ENCODE results near the gene RPL7A. TPM values are rescaled to one million over a fixed set of nuclear protein-coding genes. Genes with fewer than 3 reads are reported as not detected.

RPL7A gene
- total and polyA plus RNA-seq, 2 of the 13 experiments (the other 11 are each of a cell fraction or from before 2014, with no cell fraction given): 2,401 to 2,938 TPM

- TF ChIP-seq HIC2 (CRISPR knock-in tag; IDR thresholded peaks at IDR 0.05; ENCODE audit: low read depth) (no peak), FLYWCH1 (CRISPR knock-in tag; IDR thresholded peaks at IDR 0.05) (no peak), RFXANK (CRISPR knock-in tag; IDR thresholded peaks at IDR 0.05) (no peak), POGK (CRISPR knock-in tag; conservative IDR thresholded peaks at IDR 0.05) (no peak), PHF8 (CRISPR knock-in tag; IDR thresholded peaks at IDR 0.05) (no peak), ZFY (CRISPR knock-in tag; IDR thresholded peaks at IDR 0.05) (no peak), KDM5B (CRISPR knock-in tag; IDR thresholded peaks at IDR 0.05; ENCODE audit: borderline replicate concordance) (no peak), KLF11 (CRISPR knock-in tag; IDR thresholded peaks at IDR 0.05) (no peak), CEBPB (IDR thresholded peaks at IDR 0.05; ENCODE audit: borderline replicate concordance, low read depth, low read length) (no peak), ZNF335 (CRISPR knock-in tag; IDR thresholded peaks at IDR 0.05) (no peak), MED8 (CRISPR knock-in tag; IDR thresholded peaks at IDR 0.05; ENCODE audit: insufficient replicate concordance) (no peak)
- TF ChIP-seq, protein P1, sequence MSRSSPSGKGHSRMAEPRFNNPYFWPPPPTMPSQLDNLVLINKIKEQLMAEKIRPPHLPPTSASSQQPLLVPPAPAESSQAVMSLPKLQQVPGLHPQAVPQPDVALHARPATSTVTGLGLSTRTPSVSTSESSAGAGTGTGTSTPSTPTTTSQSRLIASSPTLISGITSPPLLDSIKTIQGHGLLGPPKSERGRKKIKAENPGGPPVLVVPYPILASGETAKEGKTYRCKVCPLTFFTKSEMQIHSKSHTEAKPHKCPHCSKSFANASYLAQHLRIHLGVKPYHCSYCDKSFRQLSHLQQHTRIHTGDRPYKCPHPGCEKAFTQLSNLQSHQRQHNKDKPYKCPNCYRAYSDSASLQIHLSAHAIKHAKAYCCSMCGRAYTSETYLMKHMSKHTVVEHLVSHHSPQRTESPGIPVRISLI (CRISPR knock-in tag; IDR thresholded peaks at IDR 0.05; ENCODE audit: borderline replicate concordance): no peak
- TF ChIP-seq, protein P2, sequence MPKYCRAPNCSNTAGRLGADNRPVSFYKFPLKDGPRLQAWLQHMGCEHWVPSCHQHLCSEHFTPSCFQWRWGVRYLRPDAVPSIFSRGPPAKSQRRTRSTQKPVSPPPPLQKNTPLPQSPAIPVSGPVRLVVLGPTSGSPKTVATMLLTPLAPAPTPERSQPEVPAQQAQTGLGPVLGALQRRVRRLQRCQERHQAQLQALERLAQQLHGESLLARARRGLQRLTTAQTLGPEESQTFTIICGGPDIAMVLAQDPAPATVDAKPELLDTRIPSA (CRISPR knock-in tag; IDR thresholded peaks at IDR 0.05; ENCODE audit: borderline replicate concordance): no peak
- TF ChIP-seq, protein P3, sequence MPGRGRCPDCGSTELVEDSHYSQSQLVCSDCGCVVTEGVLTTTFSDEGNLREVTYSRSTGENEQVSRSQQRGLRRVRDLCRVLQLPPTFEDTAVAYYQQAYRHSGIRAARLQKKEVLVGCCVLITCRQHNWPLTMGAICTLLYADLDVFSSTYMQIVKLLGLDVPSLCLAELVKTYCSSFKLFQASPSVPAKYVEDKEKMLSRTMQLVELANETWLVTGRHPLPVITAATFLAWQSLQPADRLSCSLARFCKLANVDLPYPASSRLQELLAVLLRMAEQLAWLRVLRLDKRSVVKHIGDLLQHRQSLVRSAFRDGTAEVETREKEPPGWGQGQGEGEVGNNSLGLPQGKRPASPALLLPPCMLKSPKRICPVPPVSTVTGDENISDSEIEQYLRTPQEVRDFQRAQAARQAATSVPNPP (CRISPR knock-in tag; IDR thresholded peaks at IDR 0.05): no peak
- TF ChIP-seq, protein P4, sequence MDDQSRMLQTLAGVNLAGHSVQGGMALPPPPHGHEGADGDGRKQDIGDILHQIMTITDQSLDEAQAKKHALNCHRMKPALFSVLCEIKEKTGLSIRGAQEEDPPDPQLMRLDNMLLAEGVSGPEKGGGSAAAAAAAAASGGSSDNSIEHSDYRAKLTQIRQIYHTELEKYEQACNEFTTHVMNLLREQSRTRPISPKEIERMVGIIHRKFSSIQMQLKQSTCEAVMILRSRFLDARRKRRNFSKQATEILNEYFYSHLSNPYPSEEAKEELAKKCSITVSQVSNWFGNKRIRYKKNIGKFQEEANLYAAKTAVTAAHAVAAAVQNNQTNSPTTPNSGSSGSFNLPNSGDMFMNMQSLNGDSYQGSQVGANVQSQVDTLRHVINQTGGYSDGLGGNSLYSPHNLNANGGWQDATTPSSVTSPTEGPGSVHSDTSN (CRISPR knock-in tag; IDR thresholded peaks at IDR 0.05; ENCODE audit: borderline replicate concordance): no peak
- TF ChIP-seq, protein P5, sequence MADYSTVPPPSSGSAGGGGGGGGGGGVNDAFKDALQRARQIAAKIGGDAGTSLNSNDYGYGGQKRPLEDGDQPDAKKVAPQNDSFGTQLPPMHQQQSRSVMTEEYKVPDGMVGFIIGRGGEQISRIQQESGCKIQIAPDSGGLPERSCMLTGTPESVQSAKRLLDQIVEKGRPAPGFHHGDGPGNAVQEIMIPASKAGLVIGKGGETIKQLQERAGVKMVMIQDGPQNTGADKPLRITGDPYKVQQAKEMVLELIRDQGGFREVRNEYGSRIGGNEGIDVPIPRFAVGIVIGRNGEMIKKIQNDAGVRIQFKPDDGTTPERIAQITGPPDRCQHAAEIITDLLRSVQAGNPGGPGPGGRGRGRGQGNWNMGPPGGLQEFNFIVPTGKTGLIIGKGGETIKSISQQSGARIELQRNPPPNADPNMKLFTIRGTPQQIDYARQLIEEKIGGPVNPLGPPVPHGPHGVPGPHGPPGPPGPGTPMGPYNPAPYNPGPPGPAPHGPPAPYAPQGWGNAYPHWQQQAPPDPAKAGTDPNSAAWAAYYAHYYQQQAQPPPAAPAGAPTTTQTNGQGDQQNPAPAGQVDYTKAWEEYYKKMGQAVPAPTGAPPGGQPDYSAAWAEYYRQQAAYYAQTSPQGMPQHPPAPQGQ (CRISPR knock-in tag; IDR thresholded peaks at IDR 0.05; ENCODE audit: borderline replicate concordance): no peak
These were observed 4.1 kb downstream of the RPL7A start (continued) for GRCh38 chr9:133351908-133352634.

Data from HepG2 (cell line).